ENCODE data around the gene MACROD1. TPM values are rescaled to one million over a fixed set of nuclear protein-coding genes. Genes with fewer than 3 reads are reported as not detected.
A peak's percentile ranks its signal among the peaks of the same experiment; 100 is the strongest.

MACROD1 gene
- total and polyA plus RNA-seq, 2 of the 13 experiments (the other 11 are each of a cell fraction or from before 2014, with no cell fraction given), result 23.1 to 34.5 TPM

GRCh38 chr11:63974259-63975143 lies 191.4 kb downstream of the MACROD1 start, which contains the start of gene COX8A (continued):
- TF ChIP-seq CSRNP2 (CRISPR knock-in tag; conservative IDR thresholded peaks at IDR 0.05; ENCODE audit: low read depth) (no peak), CBX5 (CRISPR knock-in tag; IDR thresholded peaks at IDR 0.05; ENCODE audit: borderline replicate concordance) (no peak), ZFP91 (CRISPR knock-in tag; IDR thresholded peaks at IDR 0.05; ENCODE audit: borderline replicate concordance) (peak; percentile 92), AKAP8 (CRISPR knock-in tag; IDR thresholded peaks at IDR 0.05) (no peak), HOXA3 (CRISPR knock-in tag; IDR thresholded peaks at IDR 0.05) (peak; percentile 100), ZNF160 (CRISPR knock-in tag; IDR thresholded peaks at IDR 0.05) (no peak), RCOR2 (CRISPR knock-in tag; IDR thresholded peaks at IDR 0.05) (no peak), ZFP36 (IDR thresholded peaks at IDR 0.05; ENCODE audit: borderline replicate concordance, low read depth, low read length, partially characterized antibody) (no peak), THAP8 (CRISPR knock-in tag; IDR thresholded peaks at IDR 0.05; ENCODE audit: borderline replicate concordance) (0 out of 2 replicates have a peak, but pooled peaks have one; percentile 16), REXO4 (CRISPR knock-in tag; IDR thresholded peaks at IDR 0.05; ENCODE audit: borderline replicate concordance) (no peak), EP300 (IDR thresholded peaks at IDR 0.05; ENCODE audit: low read depth in 2 of 2, low read length in 2 of 2) (peak in 1 of 2 experiments; percentile 29; a peak in 2 of 4 replicates), EP300 (CRISPR knock-in tag; IDR thresholded peaks at IDR 0.05; ENCODE audit: borderline replicate concordance) (no peak), ZNF101 (CRISPR knock-in tag; IDR thresholded peaks at IDR 0.05; ENCODE audit: borderline replicate concordance, low read depth) (no peak), ZNF441 (CRISPR knock-in tag; IDR thresholded peaks at IDR 0.05; ENCODE audit: borderline replicate concordance) (no peak), ZNF256 (CRISPR knock-in tag; conservative IDR thresholded peaks at IDR 0.05) (no peak)
- TF ChIP-seq, protein P1, sequence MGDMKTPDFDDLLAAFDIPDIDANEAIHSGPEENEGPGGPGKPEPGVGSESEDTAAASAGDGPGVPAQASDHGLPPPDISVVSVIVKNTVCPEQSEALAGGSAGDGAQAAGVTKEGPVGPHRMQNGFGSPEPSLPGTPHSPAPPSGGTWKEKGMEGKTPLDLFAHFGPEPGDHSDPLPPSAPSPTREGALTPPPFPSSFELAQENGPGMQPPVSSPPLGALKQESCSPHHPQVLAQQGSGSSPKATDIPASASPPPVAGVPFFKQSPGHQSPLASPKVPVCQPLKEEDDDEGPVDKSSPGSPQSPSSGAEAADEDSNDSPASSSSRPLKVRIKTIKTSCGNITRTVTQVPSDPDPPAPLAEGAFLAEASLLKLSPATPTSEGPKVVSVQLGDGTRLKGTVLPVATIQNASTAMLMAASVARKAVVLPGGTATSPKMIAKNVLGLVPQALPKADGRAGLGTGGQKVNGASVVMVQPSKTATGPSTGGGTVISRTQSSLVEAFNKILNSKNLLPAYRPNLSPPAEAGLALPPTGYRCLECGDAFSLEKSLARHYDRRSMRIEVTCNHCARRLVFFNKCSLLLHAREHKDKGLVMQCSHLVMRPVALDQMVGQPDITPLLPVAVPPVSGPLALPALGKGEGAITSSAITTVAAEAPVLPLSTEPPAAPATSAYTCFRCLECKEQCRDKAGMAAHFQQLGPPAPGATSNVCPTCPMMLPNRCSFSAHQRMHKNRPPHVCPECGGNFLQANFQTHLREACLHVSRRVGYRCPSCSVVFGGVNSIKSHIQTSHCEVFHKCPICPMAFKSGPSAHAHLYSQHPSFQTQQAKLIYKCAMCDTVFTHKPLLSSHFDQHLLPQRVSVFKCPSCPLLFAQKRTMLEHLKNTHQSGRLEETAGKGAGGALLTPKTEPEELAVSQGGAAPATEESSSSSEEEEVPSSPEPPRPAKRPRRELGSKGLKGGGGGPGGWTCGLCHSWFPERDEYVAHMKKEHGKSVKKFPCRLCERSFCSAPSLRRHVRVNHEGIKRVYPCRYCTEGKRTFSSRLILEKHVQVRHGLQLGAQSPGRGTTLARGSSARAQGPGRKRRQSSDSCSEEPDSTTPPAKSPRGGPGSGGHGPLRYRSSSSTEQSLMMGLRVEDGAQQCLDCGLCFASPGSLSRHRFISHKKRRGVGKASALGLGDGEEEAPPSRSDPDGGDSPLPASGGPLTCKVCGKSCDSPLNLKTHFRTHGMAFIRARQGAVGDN (CRISPR knock-in tag; IDR thresholded peaks at IDR 0.05), result peak; percentile 91
- TF ChIP-seq, protein P2, sequence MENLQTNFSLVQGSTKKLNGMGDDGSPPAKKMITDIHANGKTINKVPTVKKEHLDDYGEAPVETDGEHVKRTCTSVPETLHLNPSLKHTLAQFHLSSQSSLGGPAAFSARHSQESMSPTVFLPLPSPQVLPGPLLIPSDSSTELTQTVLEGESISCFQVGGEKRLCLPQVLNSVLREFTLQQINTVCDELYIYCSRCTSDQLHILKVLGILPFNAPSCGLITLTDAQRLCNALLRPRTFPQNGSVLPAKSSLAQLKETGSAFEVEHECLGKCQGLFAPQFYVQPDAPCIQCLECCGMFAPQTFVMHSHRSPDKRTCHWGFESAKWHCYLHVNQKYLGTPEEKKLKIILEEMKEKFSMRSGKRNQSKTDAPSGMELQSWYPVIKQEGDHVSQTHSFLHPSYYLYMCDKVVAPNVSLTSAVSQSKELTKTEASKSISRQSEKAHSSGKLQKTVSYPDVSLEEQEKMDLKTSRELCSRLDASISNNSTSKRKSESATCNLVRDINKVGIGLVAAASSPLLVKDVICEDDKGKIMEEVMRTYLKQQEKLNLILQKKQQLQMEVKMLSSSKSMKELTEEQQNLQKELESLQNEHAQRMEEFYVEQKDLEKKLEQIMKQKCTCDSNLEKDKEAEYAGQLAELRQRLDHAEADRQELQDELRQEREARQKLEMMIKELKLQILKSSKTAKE (CRISPR knock-in tag; IDR thresholded peaks at IDR 0.05; ENCODE audit: borderline replicate concordance), result no peak

All from HepG2 (cell line).